Osteocyte (in vitro differentiated cells): Measurements from ENCODE around the gene ANKRD17. TPM values are rescaled to one million over a fixed set of nuclear protein-coding genes. Genes with fewer than 3 reads are reported as not detected.
A peak's percentile ranks its signal among the peaks of the same experiment; 100 is the strongest.

Source experiments
- DNase-seq: peaks from one replicate; pipeline ENCODE4 v3.0.0; 2021; ENCODE audit warnings: mixed read lengths; ENCODE audit not compliant: unreplicated experiment; ENCODE audit errors: extremely low spot score
- H3K27ac Mint-ChIP-seq: one replicate; pipeline ENCODE4 v1.8.0; 2021; ENCODE audit warnings: mild to moderate bottlenecking, mixed read lengths; ENCODE audit not compliant: unreplicated experiment
- H3K27me3 Mint-ChIP-seq: one replicate; pipeline ENCODE4 v1.8.0; 2021; ENCODE audit warnings: mixed read lengths; ENCODE audit not compliant: unreplicated experiment
- H3K36me3 Mint-ChIP-seq: one replicate; pipeline ENCODE4 v1.8.0; 2021; ENCODE audit warnings: mixed read lengths; ENCODE audit not compliant: unreplicated experiment
- H3K4me1 Mint-ChIP-seq: one replicate; pipeline ENCODE4 v1.8.0; 2021; ENCODE audit warnings: mixed read lengths; ENCODE audit not compliant: unreplicated experiment
- H3K4me3 Mint-ChIP-seq: one replicate; pipeline ENCODE4 v1.8.0; 2021; ENCODE audit warnings: mild to moderate bottlenecking, moderate library complexity, mixed read lengths; ENCODE audit not compliant: unreplicated experiment
- H3K9me3 Mint-ChIP-seq: one replicate; pipeline ENCODE4 v1.8.0; 2021; ENCODE audit warnings: mixed read lengths; ENCODE audit not compliant: unreplicated experiment
- total RNA-seq: library from RNA; stranded (reverse); gene quantifications from 2 replicates; pipeline ENCODE4 v1.2.1, GENCODE V29; 2021
- TF ChIP-seq, protein P1 (sequence below): fragments of 200-600 bp; sonication (generic); IDR thresholded peaks from 2 replicates; pipeline ENCODE4 v1.5.0; 2021; ENCODE audit warnings: antibody characterized with exemption, mild to moderate bottlenecking, moderate library complexity

The ANKRD17 gene
- total RNA-seq, 1 donor from 2014 or later = 76.0 TPM

DNA sequence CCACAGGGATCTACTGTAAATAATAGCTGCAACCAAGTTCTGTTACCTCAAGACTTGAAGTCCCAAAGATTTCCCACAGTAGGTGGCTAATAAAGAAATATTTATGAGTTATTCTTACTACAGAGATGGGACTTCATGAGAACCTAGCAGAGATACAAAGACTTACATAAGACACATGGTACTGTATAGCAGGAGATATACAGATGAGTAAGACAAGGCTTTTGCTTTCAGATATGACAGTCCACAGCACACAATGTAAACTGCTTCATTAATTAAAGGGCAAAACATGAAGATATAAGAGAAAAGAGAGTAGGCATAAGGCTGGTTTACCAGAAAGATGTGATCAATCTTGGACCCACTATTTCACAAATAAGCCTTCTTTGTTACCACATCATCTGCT, 6.6 kb downstream of the ANKRD17 start:
- H3K4me3 Mint-ChIP-seq = no peak overlapping the region
- DNase-seq = no peak
- peaks cover 56% of the 10 kb centered on the region for H3K4me1 Mint-ChIP-seq
- no peaks in the 10 kb centered on the region for H3K27me3 Mint-ChIP-seq
- no peak overlapping the region for H3K27ac Mint-ChIP-seq
- H3K9me3 Mint-ChIP-seq = no peaks in the 10 kb centered on the region
- peaks cover 17% of the 10 kb centered on the region for H3K36me3 Mint-ChIP-seq
- TF ChIP-seq, protein P1, sequence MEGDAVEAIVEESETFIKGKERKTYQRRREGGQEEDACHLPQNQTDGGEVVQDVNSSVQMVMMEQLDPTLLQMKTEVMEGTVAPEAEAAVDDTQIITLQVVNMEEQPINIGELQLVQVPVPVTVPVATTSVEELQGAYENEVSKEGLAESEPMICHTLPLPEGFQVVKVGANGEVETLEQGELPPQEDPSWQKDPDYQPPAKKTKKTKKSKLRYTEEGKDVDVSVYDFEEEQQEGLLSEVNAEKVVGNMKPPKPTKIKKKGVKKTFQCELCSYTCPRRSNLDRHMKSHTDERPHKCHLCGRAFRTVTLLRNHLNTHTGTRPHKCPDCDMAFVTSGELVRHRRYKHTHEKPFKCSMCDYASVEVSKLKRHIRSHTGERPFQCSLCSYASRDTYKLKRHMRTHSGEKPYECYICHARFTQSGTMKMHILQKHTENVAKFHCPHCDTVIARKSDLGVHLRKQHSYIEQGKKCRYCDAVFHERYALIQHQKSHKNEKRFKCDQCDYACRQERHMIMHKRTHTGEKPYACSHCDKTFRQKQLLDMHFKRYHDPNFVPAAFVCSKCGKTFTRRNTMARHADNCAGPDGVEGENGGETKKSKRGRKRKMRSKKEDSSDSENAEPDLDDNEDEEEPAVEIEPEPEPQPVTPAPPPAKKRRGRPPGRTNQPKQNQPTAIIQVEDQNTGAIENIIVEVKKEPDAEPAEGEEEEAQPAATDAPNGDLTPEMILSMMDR = no peak

DNA sequence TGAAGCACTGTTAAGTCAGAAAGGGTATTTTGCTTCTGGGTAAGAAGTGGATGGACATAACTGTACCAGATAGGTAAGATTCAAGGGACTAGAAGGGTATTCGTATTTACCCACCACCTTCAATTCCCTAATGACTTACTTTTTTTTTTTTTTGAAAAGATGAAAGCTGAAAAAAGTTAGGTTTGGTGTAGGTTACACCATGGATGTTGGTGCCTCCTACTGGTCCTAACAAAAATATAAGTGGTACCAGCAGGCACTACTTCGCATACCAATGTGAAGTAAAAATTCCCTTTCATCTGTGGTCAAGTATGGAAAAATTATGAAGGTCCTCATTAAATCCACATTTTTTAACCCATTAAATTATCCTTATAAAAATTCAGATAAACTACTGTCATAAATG, 7.2 kb downstream of the ANKRD17 start:
- DNase-seq = no peak
- Mint-ChIP-seq H3K9me3 (no peaks in the 10 kb centered on the region), H3K27me3 (no peaks in the 10 kb centered on the region), H3K4me1 (peaks cover 55% of the 10 kb centered on the region), H3K4me3 (no peak overlapping the region), H3K27ac (no peak overlapping the region), H3K36me3 (peaks cover 17% of the 10 kb centered on the region)
- TF ChIP-seq, protein P1 = peak; percentile 14

DNA sequence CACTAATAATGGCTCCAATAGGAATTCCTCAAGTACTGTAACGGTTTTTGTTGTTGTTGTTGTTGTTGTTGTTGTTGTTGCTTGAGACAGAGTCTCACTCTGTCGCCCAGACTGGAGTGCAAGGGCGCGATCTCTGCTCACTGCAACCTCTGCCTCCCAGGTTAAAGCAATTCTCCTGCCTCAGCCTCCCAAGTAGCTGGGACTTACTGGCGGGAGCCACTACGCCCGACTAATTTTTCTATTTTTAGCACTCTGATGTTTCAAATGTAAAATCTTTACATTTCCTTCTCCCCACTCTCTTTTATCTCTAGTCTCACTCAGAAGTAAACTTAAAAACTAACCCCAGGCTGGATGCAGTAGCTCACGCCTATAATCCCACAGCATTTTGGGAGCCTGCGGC, 8.0 kb downstream of the ANKRD17 start:
- Mint-ChIP-seq H3K4me1 (peaks cover 52% of the 10 kb centered on the region), H3K36me3 (peaks cover 17% of the 10 kb centered on the region), H3K4me3 (no peak overlapping the region), H3K27ac (no peak overlapping the region), H3K9me3 (no peaks in the 10 kb centered on the region), H3K27me3 (no peaks in the 10 kb centered on the region)
- TF ChIP-seq, protein P1 = no peak
- no peak for DNase-seq

DNA sequence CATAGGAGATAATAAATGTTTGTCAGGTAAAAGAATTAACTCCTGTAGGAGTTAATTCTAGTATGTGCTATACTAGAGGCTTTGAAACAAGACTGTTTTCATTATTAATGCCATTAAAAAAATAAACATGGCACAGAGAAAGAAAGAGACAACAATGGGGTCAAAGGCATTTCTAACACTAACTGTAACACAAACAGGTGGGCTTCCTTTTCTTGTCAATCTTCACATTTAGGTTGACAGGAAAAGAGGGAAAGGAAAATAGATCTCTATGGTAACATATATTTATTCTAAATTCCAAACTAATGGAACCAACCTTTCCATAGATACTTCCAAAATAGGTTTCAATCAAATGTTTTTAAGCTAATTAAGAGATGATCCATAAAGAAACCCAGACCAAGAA, 9.8 kb downstream of the ANKRD17 start:
- Mint-ChIP-seq H3K9me3 (no peaks in the 10 kb centered on the region), H3K27ac (no peak overlapping the region), H3K4me3 (no peak overlapping the region), H3K36me3 (peaks cover 17% of the 10 kb centered on the region), H3K4me1 (peaks cover 37% of the 10 kb centered on the region), H3K27me3 (no peaks in the 10 kb centered on the region)
- no peak for DNase-seq
- TF ChIP-seq, protein P1 = no peak

DNA sequence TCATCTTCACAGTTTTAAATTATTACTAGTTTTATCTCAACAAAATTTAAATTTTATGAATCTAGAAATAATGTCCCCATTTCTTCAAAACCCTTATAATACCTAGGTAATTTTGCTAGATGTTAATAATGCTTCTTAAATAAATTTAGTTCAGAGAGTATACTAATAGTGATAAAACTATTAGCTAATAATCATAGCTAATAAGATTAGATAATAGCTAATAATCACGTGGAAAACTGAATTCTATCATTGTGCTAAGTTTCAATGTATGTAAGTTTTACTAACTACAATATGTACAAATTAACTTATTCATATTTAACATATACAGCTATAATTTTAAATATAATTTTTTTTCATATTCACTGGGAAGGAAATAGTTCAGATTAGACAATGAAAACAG, 10.2 kb downstream of the ANKRD17 start:
- no peak for DNase-seq
- Mint-ChIP-seq H3K27ac (no peak overlapping the region), H3K9me3 (no peaks in the 10 kb centered on the region), H3K4me1 (peaks cover 34% of the 10 kb centered on the region), H3K27me3 (no peaks in the 10 kb centered on the region), H3K36me3 (peaks cover 17% of the 10 kb centered on the region), H3K4me3 (no peak overlapping the region)
- TF ChIP-seq, protein P1 = no peak
